Activated CD8-positive, alpha-beta T cell treated with anti-CD3 and anti-CD28 coated beads for 36 hours (primary cell): ENCODE data around the gene TRMT10C. TPM values are rescaled to one million over a fixed set of nuclear protein-coding genes. Genes with fewer than 3 reads are reported as not detected.
"Not testable (repeated sequence)": the region's sequence is repeated elsewhere in the genome, so short reads cannot be mapped to it uniquely, and the experiment has no call there.

Experiments used
- ATAC-seq: fragments of 200-7000 bp; cut with Tn5 transposase; one replicate; pipeline ENCODE4 v1.10.0; 2021; ENCODE audit warnings: mild to moderate bottlenecking, moderate library complexity
- CTCF ChIA-PET: fragments of 350-600 bp; sonication (Branson Sonifier 250); formaldehyde crosslinking; loops from one replicate; lab custom pipeline; 2021; ENCODE audit warnings: antibody characterized with exemption; lab: Charles Lee
- POLR2A ChIA-PET: fragments of 350-600 bp; sonication (Branson Sonifier 250); formaldehyde crosslinking; loops from one replicate; lab custom pipeline; 2021; ENCODE audit warnings: antibody characterized with exemption; lab: Charles Lee
- DNase-seq: peaks from one replicate; pipeline ENCODE4 v3.0.0-alpha.2; 2020
- H3K27ac Mint-ChIP-seq: one replicate; pipeline ENCODE4 v1.8.0; 2021; ENCODE audit warnings: mild to moderate bottlenecking, mixed read lengths
- H3K27me3 Mint-ChIP-seq: one replicate; pipeline ENCODE4 v1.8.0; 2021; ENCODE audit warnings: mixed read lengths
- H3K36me3 Mint-ChIP-seq: one replicate; pipeline ENCODE4 v1.8.0; 2021; ENCODE audit warnings: low read depth, mixed read lengths
- H3K4me1 Mint-ChIP-seq: one replicate; pipeline ENCODE4 v1.8.0; 2021; ENCODE audit warnings: low read depth, mixed read lengths
- H3K4me3 Mint-ChIP-seq: one replicate; pipeline ENCODE4 v1.8.0; 2021; ENCODE audit warnings: mild to moderate bottlenecking, moderate library complexity, mixed read lengths
- H3K9me3 Mint-ChIP-seq: one replicate; pipeline ENCODE4 v1.8.0; 2021; ENCODE audit warnings: mixed read lengths
- CTCF ChIP-seq: fragments of 200-600 bp; IDR thresholded peaks from one replicate; pipeline ENCODE4 v1.8.0; 2022; ENCODE audit warnings: antibody characterized with exemption, mild to moderate bottlenecking
- intact Hi-C: fragments of 100-400 bp; cut with micrococcal nuclease; formaldehyde crosslinking; loops from one replicate; pipeline ENCODE4 v1.10.0; 2022
- total RNA-seq, 2 experiments: library from RNA; stranded (reverse); gene quantifications; one replicate each; pipeline ENCODE4 v1.2.3, GENCODE V29; 2021

The TRMT10C gene
- total RNA-seq, 2 experiments from 2014 or later = 45.8 to 49.4 TPM

GRCh38 chr3:101602731-101603130 lies 41.1 kb downstream of the TRMT10C start:
- ATAC-seq (no peak), DNase-seq (no peak)
- intact Hi-C loops = no loop called here
- Mint-ChIP-seq H3K4me1 (peaks cover 1% of the 10 kb centered on the region), H3K27ac (no peak overlapping the region), H3K27me3 (no peaks in the 10 kb centered on the region), H3K9me3 (no peaks in the 10 kb centered on the region), H3K4me3 (no peak overlapping the region), H3K36me3 (peaks cover 3% of the 10 kb centered on the region)
- no peak for TF ChIP-seq CTCF
- CTCF ChIA-PET = interaction anchor here (1.4 kb wide), 1 partner anchor 29 kb away, joined by 4 read pairs; the partner anchor contains the start of gene PCNP
- POLR2A ChIA-PET = no interaction called here

DNA sequence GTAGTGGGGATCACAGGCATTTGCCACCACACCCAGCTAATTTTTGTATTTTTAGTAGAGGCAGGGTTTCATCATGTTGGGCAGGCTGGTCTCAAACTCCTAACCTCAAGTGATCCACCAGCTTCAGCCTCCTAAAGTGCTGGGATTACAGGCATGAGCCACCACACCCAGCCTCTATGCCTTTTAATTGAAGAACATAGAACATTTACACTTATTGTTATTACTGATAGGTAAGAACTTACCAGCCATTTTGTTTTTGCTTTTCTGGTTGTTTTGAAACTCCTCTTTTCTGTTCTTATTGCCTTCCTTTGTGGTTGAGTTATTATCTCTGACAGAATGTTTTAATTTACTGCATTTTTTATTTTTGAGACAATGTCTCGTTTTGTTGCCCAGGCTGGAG lies 41.5 kb downstream of the TRMT10C start:
- Mint-ChIP-seq H3K36me3 (peaks cover 3% of the 10 kb centered on the region), H3K9me3 (no peaks in the 10 kb centered on the region), H3K4me1 (peaks cover 1% of the 10 kb centered on the region), H3K27me3 (no peaks in the 10 kb centered on the region), H3K4me3 (no peak overlapping the region), H3K27ac (no peak overlapping the region)
- ChIA-PET CTCF (interaction anchor here (1.4 kb wide), 1 partner anchor 30 kb away, joined by 4 read pairs; the partner anchor contains the start of gene PCNP), POLR2A (no interaction called here)
- no peak for DNase-seq
- no peak for ATAC-seq
- TF ChIP-seq CTCF = no peak
- intact Hi-C loops = no loop called here

DNA sequence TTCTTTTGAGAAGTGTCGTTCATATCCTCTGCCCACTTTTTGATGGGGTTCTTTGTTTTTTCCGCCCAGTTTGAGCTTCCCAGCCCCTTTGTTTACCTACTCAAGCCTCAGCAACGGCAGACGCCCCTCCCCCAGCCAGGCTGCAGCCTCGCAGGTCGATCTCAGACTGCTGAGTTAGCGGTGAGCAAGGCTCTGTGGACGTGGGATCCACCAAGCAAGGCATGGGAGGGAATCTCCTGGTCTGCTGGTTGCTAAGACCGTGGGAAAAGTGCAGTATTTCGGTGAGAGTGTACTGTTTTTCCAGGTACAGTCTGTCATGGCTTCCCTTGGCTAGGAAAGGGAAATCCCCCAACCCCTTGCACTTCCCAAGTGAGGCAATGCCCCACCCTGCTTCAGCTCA lies 43.7 kb downstream of the TRMT10C start:
- POLR2A ChIA-PET, H3K4me1 Mint-ChIP-seq, H3K27ac Mint-ChIP-seq, H3K27me3 Mint-ChIP-seq, intact Hi-C loops, H3K4me3 Mint-ChIP-seq, ATAC-seq, H3K36me3 Mint-ChIP-seq, CTCF ChIA-PET, H3K9me3 Mint-ChIP-seq, DNase-seq: not testable (repeated sequence)

GRCh38 chr3:101611023-101611422 lies 49.4 kb downstream of the TRMT10C start:
- no peaks in the 10 kb centered on the region for H3K27me3 Mint-ChIP-seq
- no peak for TF ChIP-seq CTCF
- H3K4me3 Mint-ChIP-seq = no peak overlapping the region
- ATAC-seq (no peak), DNase-seq (no peak)
- no peak overlapping the region for H3K27ac Mint-ChIP-seq
- no peaks in the 10 kb centered on the region for H3K4me1 Mint-ChIP-seq
- no peaks in the 10 kb centered on the region for H3K36me3 Mint-ChIP-seq
- no peaks in the 10 kb centered on the region for H3K9me3 Mint-ChIP-seq
- CTCF ChIA-PET = no interaction called here
- POLR2A ChIA-PET = interaction anchor here (0.6 kb wide), 1 partner anchor 12 kb away, joined by 3 read pairs; no protein-coding TSS in a partner anchor
- intact Hi-C loops = no loop called here

- CTCF ChIA-PET = not testable (repeated sequence)
Measured at GRCh38 chr3:101613014-101613413, 51.3 kb downstream of the TRMT10C start.

GRCh38 chr3:101615525-101615924 lies 53.9 kb downstream of the TRMT10C start:
- ChIA-PET POLR2A (no interaction called here), CTCF (interaction anchor here (1.3 kb wide), 1 partner anchor 21 kb away, joined by 3 read pairs; no protein-coding TSS in a partner anchor)
- intact Hi-C loops = no loop called here
- no peak for TF ChIP-seq CTCF
- Mint-ChIP-seq H3K9me3 (no peaks in the 10 kb centered on the region), H3K4me3 (no peak overlapping the region), H3K36me3 (no peaks in the 10 kb centered on the region), H3K27me3 (no peaks in the 10 kb centered on the region), H3K4me1 (no peaks in the 10 kb centered on the region), H3K27ac (no peak overlapping the region)
- DNase-seq = no peak
- ATAC-seq = no peak

More at GRCh38 chr3:101613014-101613413, 51.3 kb downstream of the TRMT10C start:
- H3K4me1 Mint-ChIP-seq, H3K27ac Mint-ChIP-seq, ATAC-seq, H3K27me3 Mint-ChIP-seq, POLR2A ChIA-PET, H3K36me3 Mint-ChIP-seq, intact Hi-C loops, H3K9me3 Mint-ChIP-seq, H3K4me3 Mint-ChIP-seq, DNase-seq: not testable (repeated sequence)

Other genes with a start within 250 kb of the TRMT10C start
- gene IMPG2, start 241.3 kb upstream of the TRMT10C start, total RNA-seq = under 1 TPM; 0.13 to 0.14 TPM
- 10 to 100 TPM in 1 of 2 experiments, 1 to 10 TPM in 1; 9.6 to 11.4 TPM for gene SENP7, start 48.7 kb upstream of the TRMT10C start, total RNA-seq
- gene PCNP, start 12.3 kb downstream of the TRMT10C start, total RNA-seq = 100 to 1,000 TPM; 176 to 197 TPM
- 10 to 100 TPM; 28.5 to 29.6 TPM for gene ZBTB11, start 115.3 kb downstream of the TRMT10C start, total RNA-seq
- 1,000 to 10,000 TPM; 1,828 to 1,839 TPM for gene RPL24, start 124.8 kb downstream of the TRMT10C start, total RNA-seq
- 10 to 100 TPM; 15.9 to 18.7 TPM for gene CEP97, start 162.7 kb downstream of the TRMT10C start, total RNA-seq
- 10 to 100 TPM; 20.9 to 21.6 TPM for gene NXPE3, start 217.3 kb downstream of the TRMT10C start, total RNA-seq